Heart right ventricle (tissue), 16 donors: Measurements from ENCODE around the gene ZNF780A. TPM values are rescaled to one million over a fixed set of nuclear protein-coding genes. Genes with fewer than 3 reads are reported as not detected.
A peak's percentile ranks its signal among the peaks of the same experiment; 100 is the strongest.

Experiments used
- ATAC-seq, 8 donors: fragments of 200-7000 bp; cut with Tn5 transposase; one replicate each; pipeline ENCODE4 v1.9.1; 2020; ENCODE audit warnings: mild to moderate bottlenecking in 8 of 8, moderate library complexity in 8 of 8, moderate number of reproducible peaks in 1 of 8
- DNase-seq, 2 donors: peaks; one replicate each; pipeline ENCODE4 v3.0.0-alpha.2; 2020
- H3K27ac ChIP-seq, 10 donors: fragments of 200-600 bp; sonication (generic) in 2 of 10; one replicate each; pipeline versions ENCODE4 v1.5.0 to v1.8.0; 2020 to 2022; ENCODE audit warnings: mild to moderate bottlenecking in 3 of 10
- H3K27me3 ChIP-seq, 7 donors: fragments of 200-600 bp; one replicate each; pipeline ENCODE4 v1.8.0; 2021 to 2022; ENCODE audit warnings: mild to moderate bottlenecking in 2 of 7
- H3K36me3 ChIP-seq, 9 donors: fragments of 200-600 bp; sonication (generic) in 1 of 9; one replicate each; pipeline versions ENCODE4 v1.5.0 to v1.8.0; 2020 to 2022; ENCODE audit warnings: mild to moderate bottlenecking in 2 of 9
- H3K4me1 ChIP-seq, 9 donors: fragments of 200-600 bp; sonication (generic) in 1 of 9; one replicate each; pipeline versions ENCODE4 v1.5.0 to v1.8.0; 2020 to 2022; ENCODE audit warnings: mild to moderate bottlenecking in 4 of 9
- H3K4me3 ChIP-seq, 10 donors: fragments of 200-600 bp; sonication (generic) in 2 of 10; one replicate each; pipeline versions ENCODE4 v1.5.0 to v1.8.0; 2020 to 2022; ENCODE audit warnings: mild to moderate bottlenecking in 7 of 10, moderate library complexity in 2 of 10
- H3K9me3 ChIP-seq, 11 donors: fragments of 200-600 bp in 10 of 11; sonication (generic) in 2 of 11; one replicate each; pipeline versions ENCODE4 v1.5.0 to v1.8.0; 2013 to 2022; ENCODE audit warnings: mild to moderate bottlenecking in 2 of 11, control low read depth in 1 of 11, moderate library complexity in 1 of 11
- WGBS, 2 donors: extraction: QIAGEN DNeasy Blood & Tissue Kit; methylation state at CpG; one replicate each; pipeline ENCODE4 v1.1.7; 2013; ENCODE audit warnings: inconsistent platforms in 1 of 2; 5-methylcytosine and 5-hydroxymethylcytosine counted together
- intact Hi-C, 10 donors: fragments of 100-400 bp; cut with DNase I; formaldehyde crosslinking; loops; one replicate each; pipeline versions ENCODE4 v1.11.1 to v1.14.2; 2022
- long read RNA-seq, 3 donors: library from polyadenylated mRNA; unstranded; transcript quantifications; one replicate each; pipeline ENCODE4 v2.0.0, GENCODE V29; 2020 to 2021
- polyA plus RNA-seq, 2 donors: library from polyadenylated mRNA; stranded (reverse); fragments of 200-250 nt; gene quantifications; one replicate each; pipeline ENCODE4 v1.2.3, GENCODE V29; 2013
- total RNA-seq, 10 donors: library from RNA; stranded (reverse); fragmentation: NEBNext Ultra II Directional in 3 of 10; extraction: Animal tissue kit (Norgen Biotek cat#: 25700) in 3 of 10; gene quantifications; one replicate each; pipeline versions ENCODE4 v1.2.1 to v1.2.4, GENCODE V29; 2021 to 2023
- TF ChIP-seq, protein P1 (sequence below), 9 donors: fragments of 200-600 bp; sonication (generic) in 2 of 9; IDR thresholded peaks; one replicate each; pipeline versions ENCODE4 v1.5.0 to v1.8.0; 2021 to 2022; ENCODE audit warnings: antibody characterized with exemption in 9 of 9, mild to moderate bottlenecking in 5 of 9, moderate library complexity in 1 of 9
- donor health status: Arrhythmogenic right ventricular cardiomyopathy.
- donor health status: ischemic (EF 13 %, LVEDD 7.1; RV severe dilation, severe dysfunction).
- donor health status: healthy with polysubstance abuse.
- donor health status: DM: no; HTN: yes; CAD: no.
- donor health status: DM: no; HTN: no; CAD: no.
- donor health status: ischemic (EF 25% LVEDD 6.9; RV normal size, moderate dysfunction).
- donor health status: ischemic (EF 25% LVEDD 5.7; RV mildly dilated, moderate dysfunction).
- donor health status: healthy.
- donor health status: DM: yes; HTN: yes; CAD: no.
- donor health status: Ischemic cardiomyopathy.
- donor health status: ischemic (EF 35%, LVEDD 5.7; RV mildly dilated, moderate dysfunction).
- donor health status: nonischemic (EF 11% LVEDD 7.7; RV severe dilation, severe dysfunction).
- donor health status: DM: yes; HTN: yes; CAD: no.
- donor health status: PGD.
- donor health status: ischemic (EF 29% LVEDD 5.4; RV normal size, mild dysfunction).
- donor health status: nonischemic (EF 23%, LVEDD 6.1; RV moderate dilation, normal function).

ZNF780A gene
- total RNA-seq (10 to 100 TPM in 8 of 10 donors, 1 to 10 TPM in 2; 5.5 to 19.4 (median 12.2) TPM), polyA plus RNA-seq (10 to 100 TPM in 1 of 2 donors, 1 to 10 TPM in 1; 8.8 to 11.0 TPM)
- long read RNA-seq, donor 1, partial matches to known transcripts, result 0 of 5 reads
- long read RNA-seq, donor 1, other reads (novel, unspliced or antisense), result 2 of 5 reads
- long read RNA-seq, donor 2, full-length matches to known transcripts, result 8 of 10 reads
- long read RNA-seq, donor 2, partial matches to known transcripts, result 0 of 10 reads
- long read RNA-seq, donor 2, other reads (novel, unspliced or antisense), result 2 of 10 reads
- long read RNA-seq, donor 3, partial matches to known transcripts, result 0 of 1 reads
- long read RNA-seq, donor 3, other reads (novel, unspliced or antisense), result 0 of 1 reads

DNA sequence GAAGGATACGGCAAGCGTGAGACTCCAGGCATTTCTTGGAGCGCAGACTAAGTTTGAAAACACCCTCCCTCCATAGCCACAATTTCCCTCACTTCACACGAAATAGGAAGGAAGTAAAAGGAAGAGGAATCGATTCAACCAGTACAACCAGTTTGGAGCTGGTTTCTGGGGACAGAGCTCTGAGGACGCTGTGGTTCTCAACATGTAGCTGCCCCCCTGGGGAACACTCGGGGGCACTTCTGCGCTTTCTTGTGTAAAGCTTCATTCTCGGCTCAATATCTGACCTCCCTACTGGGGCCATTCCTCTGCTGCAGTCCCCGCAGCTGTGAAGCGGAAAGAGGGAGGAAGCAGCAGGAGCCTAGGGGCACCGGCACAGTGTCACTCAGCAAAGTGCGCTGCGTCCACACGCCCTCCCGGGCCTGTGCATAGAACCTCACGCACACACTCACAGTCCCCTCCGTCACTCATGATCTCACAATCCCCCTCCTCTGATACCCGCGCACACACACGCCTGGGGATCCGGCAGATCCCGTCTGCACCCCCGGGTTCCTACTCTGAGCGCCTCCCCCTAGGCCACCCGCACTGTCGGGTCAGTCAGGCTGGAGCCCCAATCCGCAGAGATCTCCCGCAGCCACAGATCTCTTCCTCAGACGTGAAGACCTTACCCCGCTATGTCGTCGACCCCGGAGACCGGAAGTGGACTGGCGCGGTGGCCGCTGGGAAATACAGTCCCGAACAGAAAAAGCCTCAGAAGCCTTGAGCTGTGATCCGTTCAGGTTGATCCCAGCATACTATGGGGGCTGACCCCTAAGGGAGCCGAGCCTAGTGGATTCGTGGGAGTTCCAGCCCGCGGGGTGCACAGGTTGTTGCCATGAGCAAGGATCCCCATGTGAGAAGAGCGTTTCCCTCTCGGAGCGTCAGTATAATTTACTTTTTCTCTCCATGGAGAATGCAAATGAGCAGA, at the start of gene ZNF780A:
Gene ZNF780A (minus strand): TSS at position 703 of the 964 bp plus-strand sequence. CDS start 6,190 bp downstream, outside the sequence.
- H3K36me3 ChIP-seq, result no peaks in the 10 kb centered on the region
- H3K27ac ChIP-seq, result peak within 1 kb of the TSS; percentile 80 to 98 (median 92)
- intact Hi-C loops, result no loop called here
- WGBS, 2 donors, result 0 to 1% methylated on average over 47 of the region's 47 CpGs
- H3K4me1 ChIP-seq, result peaks cover 0 to 28% (median 18%) of the 10 kb centered on the region in 9 donors
- DNase-seq (peak; percentile 80 to 82), ATAC-seq (peak; percentile 93 to 98 (median 96))
- H3K9me3 ChIP-seq, result peaks cover 0 to 10% (median 0%) of the 10 kb centered on the region in 11 donors
- H3K27me3 ChIP-seq, result peaks cover 0 to 21% (median 4%) of the 10 kb centered on the region in 7 donors
- H3K4me3 ChIP-seq, result peak within 1 kb of the TSS; percentile 57 to 94 (median 81)
- TF ChIP-seq, protein P1, sequence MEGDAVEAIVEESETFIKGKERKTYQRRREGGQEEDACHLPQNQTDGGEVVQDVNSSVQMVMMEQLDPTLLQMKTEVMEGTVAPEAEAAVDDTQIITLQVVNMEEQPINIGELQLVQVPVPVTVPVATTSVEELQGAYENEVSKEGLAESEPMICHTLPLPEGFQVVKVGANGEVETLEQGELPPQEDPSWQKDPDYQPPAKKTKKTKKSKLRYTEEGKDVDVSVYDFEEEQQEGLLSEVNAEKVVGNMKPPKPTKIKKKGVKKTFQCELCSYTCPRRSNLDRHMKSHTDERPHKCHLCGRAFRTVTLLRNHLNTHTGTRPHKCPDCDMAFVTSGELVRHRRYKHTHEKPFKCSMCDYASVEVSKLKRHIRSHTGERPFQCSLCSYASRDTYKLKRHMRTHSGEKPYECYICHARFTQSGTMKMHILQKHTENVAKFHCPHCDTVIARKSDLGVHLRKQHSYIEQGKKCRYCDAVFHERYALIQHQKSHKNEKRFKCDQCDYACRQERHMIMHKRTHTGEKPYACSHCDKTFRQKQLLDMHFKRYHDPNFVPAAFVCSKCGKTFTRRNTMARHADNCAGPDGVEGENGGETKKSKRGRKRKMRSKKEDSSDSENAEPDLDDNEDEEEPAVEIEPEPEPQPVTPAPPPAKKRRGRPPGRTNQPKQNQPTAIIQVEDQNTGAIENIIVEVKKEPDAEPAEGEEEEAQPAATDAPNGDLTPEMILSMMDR (IDR thresholded peaks at IDR 0.05), result no peak

- no peak for DNase-seq
- ATAC-seq, result peak in 1 of 8 donors; percentile 39
- peaks cover 0 to 8% (median 0%) of the 10 kb centered on the region in 11 donors for H3K9me3 ChIP-seq
- intact Hi-C loops, result loop anchor here in 9 of 10 donors (1.0 to 10.0 kb wide), 5 partner anchors 78 to 165 kb away; partner anchors contain the start of gene TTC9B (in 1 of the 9)
- TF ChIP-seq, protein P1 (IDR thresholded peaks at IDR 0.05), result peak; percentile 36 to 82 (median 72)
- H3K4me1 ChIP-seq, result peaks cover 0 to 26% (median 16%) of the 10 kb centered on the region in 9 donors
- peaks cover 0 to 19% (median 16%) of the 10 kb centered on the region in 7 donors for H3K27me3 ChIP-seq
- H3K27ac ChIP-seq, result no peak overlapping the region
- 30 to 31% methylated on average over 7 of the region's 7 CpGs for WGBS, 2 donors
- H3K4me3 ChIP-seq, result no peak overlapping the region
- no peaks in the 10 kb centered on the region for H3K36me3 ChIP-seq
Observed at GRCh38 chr19:40139533-40140287, 49.0 kb upstream of the ZNF780A start.

DNA sequence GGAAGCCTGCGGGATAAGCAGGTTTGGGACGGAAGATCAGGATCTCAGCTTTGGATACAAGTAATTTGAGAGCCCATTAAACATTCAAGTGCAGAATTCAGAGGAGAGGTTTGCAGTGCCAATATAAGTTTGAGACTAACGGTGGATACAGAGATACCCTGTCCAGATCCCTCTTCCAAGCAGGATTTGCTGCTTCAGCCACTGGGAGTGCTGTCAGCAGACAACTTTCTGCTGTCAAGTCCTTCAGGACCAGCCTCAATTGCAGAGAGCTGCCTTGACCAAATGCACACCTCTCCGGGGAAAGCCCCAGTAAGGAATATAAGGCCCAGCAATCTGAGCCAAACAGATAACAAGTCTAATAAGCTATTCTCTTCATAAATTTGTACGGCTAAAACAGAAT, 46.1 kb upstream of the ZNF780A start:
- Histone ChIP-seq H3K27me3 (peaks cover 0 to 43% (median 24%) of the 10 kb centered on the region in 7 donors), H3K36me3 (no peaks in the 10 kb centered on the region), H3K4me1 (no peaks in the 10 kb centered on the region), H3K27ac (no peak overlapping the region), H3K4me3 (no peak overlapping the region), H3K9me3 (peaks cover 0 to 8% (median 0%) of the 10 kb centered on the region in 11 donors)
- WGBS, 2 donors, result 75 to 81% methylated on average over 5 of the region's 5 CpGs
- DNase-seq (no peak), ATAC-seq (no peak)
- TF ChIP-seq, protein P1 (IDR thresholded peaks at IDR 0.05), result no peak
- intact Hi-C loops, result loop anchor here in 1 of 10 donors (5.0 kb wide), 1 partner anchor 85 kb away; no protein-coding TSS in a partner anchor
